GM10248 (cell line): ENCODE measurements around the gene KDM8.

ENCODE experiments used
- CTCF ChIA-PET: fragments of 300-600 bp; sonication (Branson Sonifier 250); formaldehyde crosslinking; extraction: SDS; loops from one replicate; lab custom pipeline; 2021; ENCODE audit warnings: antibody characterized with exemption; lab: Yijun Ruan, JAX
- POLR2A ChIA-PET: fragments of 350-650 bp; sonication (Branson Sonifier 250); formaldehyde crosslinking; extraction: SDS; loops from one replicate; lab custom pipeline; 2020; ENCODE audit warnings: antibody characterized with exemption; lab: Yijun Ruan, JAX
- DNase-seq: peaks from one replicate; pipeline ENCODE4 v3.0.0; 2012; ENCODE audit errors: extremely low spot score
- TF ChIP-seq, protein P1 (sequence below): IDR thresholded peaks from 2 replicates; pipeline ENCODE4 v1.5.1; 2012; ENCODE audit warnings: mild to moderate bottlenecking, low read depth; ENCODE audit errors: extremely low read depth, missing control alignments, control extremely low read depth

Gene KDM8

DNA sequence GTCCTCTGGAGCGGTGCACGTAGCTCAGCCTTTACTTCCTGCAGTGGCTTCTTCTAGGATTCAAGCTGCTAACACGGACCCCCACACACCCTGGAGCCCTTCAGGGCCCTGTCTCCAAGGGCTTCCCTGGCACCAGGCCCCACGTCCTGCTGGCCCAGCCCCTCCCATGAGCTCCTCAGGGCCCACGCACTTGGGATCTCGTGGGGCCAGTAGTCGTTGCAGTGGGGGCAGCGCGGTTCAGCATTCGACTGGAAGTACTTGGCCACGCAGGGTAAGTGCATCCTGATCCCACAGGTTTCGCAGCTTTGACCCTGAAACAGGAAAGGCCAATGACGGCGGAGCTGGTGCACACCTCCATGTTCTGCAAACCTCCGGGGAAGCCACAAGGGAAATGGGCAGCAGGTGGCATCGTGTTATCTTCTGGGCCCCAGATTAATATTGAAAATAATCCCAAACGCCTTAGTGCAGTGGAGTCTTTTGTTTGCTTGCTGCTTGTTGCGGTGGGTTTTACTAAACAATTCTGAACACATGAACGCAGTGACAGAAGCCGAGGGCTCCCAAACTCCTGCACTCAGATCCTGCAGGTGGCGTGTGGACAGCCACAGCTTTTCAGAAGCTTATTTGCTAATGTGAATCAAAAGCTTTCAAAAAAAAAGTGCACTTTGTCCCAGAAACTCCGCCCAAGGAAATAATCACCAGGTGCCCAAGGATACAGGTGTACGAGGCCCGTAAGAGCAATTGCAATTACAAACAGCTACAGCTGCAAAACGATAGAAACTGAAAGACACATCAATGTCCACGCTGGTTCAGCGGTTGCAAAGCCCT, 22.4 kb downstream of the KDM8 start:
- POLR2A ChIA-PET: no interaction called here
- TF ChIP-seq, protein P1, sequence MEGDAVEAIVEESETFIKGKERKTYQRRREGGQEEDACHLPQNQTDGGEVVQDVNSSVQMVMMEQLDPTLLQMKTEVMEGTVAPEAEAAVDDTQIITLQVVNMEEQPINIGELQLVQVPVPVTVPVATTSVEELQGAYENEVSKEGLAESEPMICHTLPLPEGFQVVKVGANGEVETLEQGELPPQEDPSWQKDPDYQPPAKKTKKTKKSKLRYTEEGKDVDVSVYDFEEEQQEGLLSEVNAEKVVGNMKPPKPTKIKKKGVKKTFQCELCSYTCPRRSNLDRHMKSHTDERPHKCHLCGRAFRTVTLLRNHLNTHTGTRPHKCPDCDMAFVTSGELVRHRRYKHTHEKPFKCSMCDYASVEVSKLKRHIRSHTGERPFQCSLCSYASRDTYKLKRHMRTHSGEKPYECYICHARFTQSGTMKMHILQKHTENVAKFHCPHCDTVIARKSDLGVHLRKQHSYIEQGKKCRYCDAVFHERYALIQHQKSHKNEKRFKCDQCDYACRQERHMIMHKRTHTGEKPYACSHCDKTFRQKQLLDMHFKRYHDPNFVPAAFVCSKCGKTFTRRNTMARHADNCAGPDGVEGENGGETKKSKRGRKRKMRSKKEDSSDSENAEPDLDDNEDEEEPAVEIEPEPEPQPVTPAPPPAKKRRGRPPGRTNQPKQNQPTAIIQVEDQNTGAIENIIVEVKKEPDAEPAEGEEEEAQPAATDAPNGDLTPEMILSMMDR: no peak
- CTCF ChIA-PET: interaction anchor here (1.3 to 4.2 kb wide), 7 partner anchors 9 to 142 kb away, joined by 3 to 21 read pairs (median 5); no protein-coding TSS in a partner anchor
- no peak for DNase-seq

- TF ChIP-seq, protein P1: no peak
- DNase-seq: no peak
- CTCF ChIA-PET: interaction anchor here (1.3 to 4.2 kb wide), 6 partner anchors 8 to 141 kb away, joined by 3 to 21 read pairs (median 4); no protein-coding TSS in a partner anchor
- POLR2A ChIA-PET: no interaction called here
Observed at GRCh38 chr16:27226476-27226875, 23.1 kb downstream of the KDM8 start.

GRCh38 chr16:27226976-27227705, 23.8 kb downstream of the KDM8 start:
- DNase-seq: no peak
- TF ChIP-seq, protein P1: no peak
- CTCF ChIA-PET: interaction anchor here (1.5 to 4.2 kb wide), 4 partner anchors 8 to 140 kb away, joined by 3 to 21 read pairs (median 9); no protein-coding TSS in a partner anchor
- POLR2A ChIA-PET: interaction anchor here (0.6 kb wide), 1 partner anchor 139 kb away, joined by 3 read pairs; no protein-coding TSS in a partner anchor

DNA sequence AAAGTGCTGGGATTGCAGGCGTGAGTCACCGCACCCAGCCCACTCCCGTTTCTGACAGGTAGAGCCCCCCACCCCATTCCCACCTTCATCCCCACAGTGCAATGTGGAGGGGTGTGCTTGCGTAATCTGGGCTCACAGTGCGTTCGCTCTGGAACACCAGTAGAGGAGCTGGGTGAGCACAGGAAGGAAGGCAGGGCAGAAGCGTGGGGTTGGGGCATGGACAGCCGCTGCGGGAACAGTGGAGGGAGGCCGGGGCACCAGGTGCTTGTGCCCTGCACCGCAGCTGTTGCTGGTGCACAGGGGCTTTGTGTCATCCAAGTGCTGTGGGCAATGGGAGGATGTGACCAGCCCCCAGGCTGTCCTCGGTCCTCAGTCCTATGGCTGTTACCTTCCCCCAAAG, 24.7 kb downstream of the KDM8 start:
- TF ChIP-seq, protein P1: no peak
- DNase-seq: no peak
- CTCF ChIA-PET: interaction anchor here (2.2 to 4.2 kb wide), 2 partner anchors 10 to 140 kb away, joined by 5 to 13 read pairs; no protein-coding TSS in a partner anchor
- POLR2A ChIA-PET: interaction anchor here (0.6 kb wide), 1 partner anchor 138 kb away, joined by 3 read pairs; no protein-coding TSS in a partner anchor

DNA sequence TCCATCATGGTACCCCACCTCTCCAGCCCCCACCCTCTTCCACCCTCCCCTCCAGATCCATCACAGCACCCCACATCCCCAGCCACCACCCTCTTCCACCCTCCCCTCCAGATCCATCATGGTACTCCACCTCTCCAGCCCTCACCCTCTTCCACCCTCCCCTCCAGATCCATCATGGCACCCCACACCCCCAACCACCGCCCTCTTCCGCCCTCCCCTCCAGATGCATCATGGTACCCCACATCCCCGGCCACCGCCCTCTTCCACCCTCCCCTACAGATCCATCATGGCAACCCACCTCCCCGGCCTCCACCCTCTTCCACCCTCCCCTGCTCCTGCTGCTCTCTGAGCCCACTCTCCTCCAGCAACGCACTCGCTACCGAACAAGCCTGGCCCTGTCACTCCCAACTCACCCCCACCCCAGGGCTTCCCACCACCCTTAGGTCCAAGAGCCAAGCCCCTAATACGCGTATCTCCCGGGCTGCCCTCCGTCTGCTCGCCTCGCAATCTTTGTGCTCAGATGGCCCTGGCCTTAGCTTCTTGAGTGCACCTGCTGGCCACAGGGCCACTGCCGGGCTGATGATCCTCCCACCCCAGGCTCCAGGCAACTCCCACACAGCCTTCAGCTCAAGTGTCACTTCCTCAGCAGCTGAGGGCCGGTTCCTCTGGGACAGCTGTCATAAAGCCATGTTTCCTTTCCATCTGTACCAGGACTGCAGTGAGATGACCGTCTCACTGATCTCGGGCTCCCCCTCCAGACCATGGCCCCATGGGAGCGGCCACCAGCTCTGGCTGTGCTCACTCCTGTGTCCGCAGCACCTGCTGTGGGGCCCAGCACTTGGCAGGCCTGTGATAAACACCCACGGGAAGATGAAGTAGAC, 25.5 kb downstream of the KDM8 start:
- ChIA-PET CTCF (interaction anchor here (0.9 to 4.2 kb wide), 4 partner anchors 8 to 139 kb away, joined by 3 to 13 read pairs (median 4); no protein-coding TSS in a partner anchor), POLR2A (no interaction called here)
- TF ChIP-seq, protein P1: peak; percentile 17

More for the DNA sequence above, 25.5 kb downstream of the KDM8 start:
- peak; percentile 56 for DNase-seq
